Measurements from ENCODE around the gene MESP2. TPM values are rescaled to one million over a fixed set of nuclear protein-coding genes. Genes with fewer than 3 reads are reported as not detected.

MESP2 gene
- polyA plus RNA-seq, 1 donor from 2014 or later = not detected

GRCh38 chr15:89767411-89767915 lies 8.7 kb upstream of the MESP2 start:
- H3K4me3 ChIP-seq (ENCODE audit: low read length) = no peak overlapping the region

GRCh38 chr15:89768071-89768500 lies 8.0 kb upstream of the MESP2 start:
- Histone ChIP-seq H3K4me3 (ENCODE audit: low read length) (no peak overlapping the region), H4K20me1 (ENCODE audit: insufficient read depth) (no peaks in the 10 kb centered on the region), H3K4me2 (ENCODE audit: low read length) (no peak overlapping the region), H3K9me3 (ENCODE audit: low read length) (no peaks in the 10 kb centered on the region), H3K79me2 (replicated peaks; ENCODE audit: insufficient read depth, low read length) (no peaks in the 10 kb centered on the region), H3K9ac (ENCODE audit: low read length) (no peak overlapping the region), H3K36me3 (ENCODE audit: insufficient read depth, low read length) (no peaks in the 10 kb centered on the region), H3K27ac (ENCODE audit: low read length) (no peak overlapping the region), H3K9me2 (ENCODE audit: insufficient read depth, low read length) (no peaks in the 10 kb centered on the region), H2AFZ (ENCODE audit: low read depth, low read length) (no peak overlapping the region), H3K27me3 (ENCODE audit: insufficient read depth, low read depth, low read length) (no peaks in the 10 kb centered on the region), H3F3A (ENCODE audit: insufficient read depth, low read length, poor library complexity, severe bottlenecking) (no peaks in the 10 kb centered on the region)
- no peak for TF ChIP-seq TAF1 (IDR thresholded peaks at IDR 0.05; ENCODE audit: low read depth)
- no peak for TF ChIP-seq EP300 (conservative IDR thresholded peaks at IDR 0.05; ENCODE audit: poor library complexity, severe bottlenecking)
- TF ChIP-seq EZH2 (IDR thresholded peaks at IDR 0.05; ENCODE audit: borderline replicate concordance, insufficient read depth, low read length, poor library complexity, severe bottlenecking) = no peak
- no peak for TF ChIP-seq REST (IDR thresholded peaks at IDR 0.05; ENCODE audit: borderline replicate concordance)
- no peak for TF ChIP-seq RAD21 (conservative IDR thresholded peaks at IDR 0.05)
- no peak for TF ChIP-seq MXI1 (conservative IDR thresholded peaks at IDR 0.05; ENCODE audit: poor library complexity, severe bottlenecking)
- no peak for TF ChIP-seq SMC3 (conservative IDR thresholded peaks at IDR 0.05; ENCODE audit: poor library complexity)

More at GRCh38 chr15:89767411-89767915, 8.7 kb upstream of the MESP2 start:
- Histone ChIP-seq H3F3A (ENCODE audit: insufficient read depth, low read length, poor library complexity, severe bottlenecking) (no peaks in the 10 kb centered on the region), H3K9ac (ENCODE audit: low read length) (no peak overlapping the region), H3K27ac (ENCODE audit: low read length) (no peak overlapping the region), H2AFZ (ENCODE audit: low read depth, low read length) (no peak overlapping the region), H4K20me1 (ENCODE audit: insufficient read depth) (no peaks in the 10 kb centered on the region), H3K79me2 (replicated peaks; ENCODE audit: insufficient read depth, low read length) (no peaks in the 10 kb centered on the region), H3K9me3 (ENCODE audit: low read length) (no peaks in the 10 kb centered on the region), H3K27me3 (ENCODE audit: insufficient read depth, low read depth, low read length) (no peaks in the 10 kb centered on the region), H3K36me3 (ENCODE audit: insufficient read depth, low read length) (no peaks in the 10 kb centered on the region), H3K9me2 (ENCODE audit: insufficient read depth, low read length) (no peaks in the 10 kb centered on the region), H3K4me2 (ENCODE audit: low read length) (no peak overlapping the region)
- no peak for TF ChIP-seq TAF1 (IDR thresholded peaks at IDR 0.05; ENCODE audit: low read depth)
- no peak for TF ChIP-seq SMC3 (conservative IDR thresholded peaks at IDR 0.05; ENCODE audit: poor library complexity)
- TF ChIP-seq REST (IDR thresholded peaks at IDR 0.05; ENCODE audit: borderline replicate concordance) = no peak
- TF ChIP-seq EP300 (conservative IDR thresholded peaks at IDR 0.05; ENCODE audit: poor library complexity, severe bottlenecking) = no peak
- TF ChIP-seq MXI1 (conservative IDR thresholded peaks at IDR 0.05; ENCODE audit: poor library complexity, severe bottlenecking) = no peak
- no peak for TF ChIP-seq POLR2AphosphoS5 (IDR thresholded peaks at IDR 0.05)
- no peak for TF ChIP-seq CTCF (IDR thresholded peaks at IDR 0.05; ENCODE audit: poor library complexity, severe bottlenecking)
- TF ChIP-seq RAD21 (conservative IDR thresholded peaks at IDR 0.05) = no peak
- no peak for TF ChIP-seq EZH2 (IDR thresholded peaks at IDR 0.05; ENCODE audit: borderline replicate concordance, insufficient read depth, low read length, poor library complexity, severe bottlenecking)

Measured in neural cell (in vitro differentiated cells).